ENCODE data around the gene SH2D3A. TPM values are rescaled to one million over a fixed set of nuclear protein-coding genes. Genes with fewer than 3 reads are reported as not detected.

SH2D3A gene
- total and polyA plus RNA-seq, 2 experiments from 2014 or later: 20.7 to 38.4 TPM

GRCh38 chr19:6712692-6713670 lies 54.3 kb downstream of the SH2D3A start:
- Histone ChIP-seq H2AFZ (no peak overlapping the region), H3K79me2 (replicated peaks; ENCODE audit: insufficient read depth) (no peaks in the 10 kb centered on the region), H3K4me2 (no peak overlapping the region), H3K36me3 (ENCODE audit: insufficient read depth) (no peaks in the 10 kb centered on the region), H4K20me1 (replicated peaks; ENCODE audit: insufficient read depth) (no peaks in the 10 kb centered on the region), H3K27me3 (ENCODE audit: insufficient read depth) (peaks cover 21% of the 10 kb centered on the region), H3K4me1 (ENCODE audit: insufficient read depth) (peaks cover 2% of the 10 kb centered on the region; the same call in 1 of the 2 replicates), H3K9me2 (ENCODE audit: insufficient read depth) (no peaks in the 10 kb centered on the region), H3F3A (replicated peaks; ENCODE audit: low read depth) (peaks cover 8% of the 10 kb centered on the region), H3K27ac (ENCODE audit: low read depth) (no peak overlapping the region), H3K4me3 (no peak overlapping the region)
- H3K27me3 Mint-ChIP-seq (ENCODE audit: insufficient read depth, low read depth, poor library complexity): peaks cover 20% of the 10 kb centered on the region
- no peak overlapping the region for H3K27ac Mint-ChIP-seq
- TF ChIP-seq, protein P1, sequence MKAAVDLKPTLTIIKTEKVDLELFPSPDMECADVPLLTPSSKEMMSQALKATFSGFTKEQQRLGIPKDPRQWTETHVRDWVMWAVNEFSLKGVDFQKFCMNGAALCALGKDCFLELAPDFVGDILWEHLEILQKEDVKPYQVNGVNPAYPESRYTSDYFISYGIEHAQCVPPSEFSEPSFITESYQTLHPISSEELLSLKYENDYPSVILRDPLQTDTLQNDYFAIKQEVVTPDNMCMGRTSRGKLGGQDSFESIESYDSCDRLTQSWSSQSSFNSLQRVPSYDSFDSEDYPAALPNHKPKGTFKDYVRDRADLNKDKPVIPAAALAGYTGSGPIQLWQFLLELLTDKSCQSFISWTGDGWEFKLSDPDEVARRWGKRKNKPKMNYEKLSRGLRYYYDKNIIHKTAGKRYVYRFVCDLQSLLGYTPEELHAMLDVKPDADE (IDR thresholded peaks at IDR 0.05): no peak
- no peak for TF ChIP-seq ZNF462 (CRISPR knock-in tag; IDR thresholded peaks at IDR 0.05)
- no peak for TF ChIP-seq CREB1 (CRISPR knock-in tag; IDR thresholded peaks at IDR 0.05; ENCODE audit: low read depth)
- TF ChIP-seq NANOG (IDR thresholded peaks at IDR 0.05; ENCODE audit: borderline replicate concordance): no peak
- TF ChIP-seq, protein P2, sequence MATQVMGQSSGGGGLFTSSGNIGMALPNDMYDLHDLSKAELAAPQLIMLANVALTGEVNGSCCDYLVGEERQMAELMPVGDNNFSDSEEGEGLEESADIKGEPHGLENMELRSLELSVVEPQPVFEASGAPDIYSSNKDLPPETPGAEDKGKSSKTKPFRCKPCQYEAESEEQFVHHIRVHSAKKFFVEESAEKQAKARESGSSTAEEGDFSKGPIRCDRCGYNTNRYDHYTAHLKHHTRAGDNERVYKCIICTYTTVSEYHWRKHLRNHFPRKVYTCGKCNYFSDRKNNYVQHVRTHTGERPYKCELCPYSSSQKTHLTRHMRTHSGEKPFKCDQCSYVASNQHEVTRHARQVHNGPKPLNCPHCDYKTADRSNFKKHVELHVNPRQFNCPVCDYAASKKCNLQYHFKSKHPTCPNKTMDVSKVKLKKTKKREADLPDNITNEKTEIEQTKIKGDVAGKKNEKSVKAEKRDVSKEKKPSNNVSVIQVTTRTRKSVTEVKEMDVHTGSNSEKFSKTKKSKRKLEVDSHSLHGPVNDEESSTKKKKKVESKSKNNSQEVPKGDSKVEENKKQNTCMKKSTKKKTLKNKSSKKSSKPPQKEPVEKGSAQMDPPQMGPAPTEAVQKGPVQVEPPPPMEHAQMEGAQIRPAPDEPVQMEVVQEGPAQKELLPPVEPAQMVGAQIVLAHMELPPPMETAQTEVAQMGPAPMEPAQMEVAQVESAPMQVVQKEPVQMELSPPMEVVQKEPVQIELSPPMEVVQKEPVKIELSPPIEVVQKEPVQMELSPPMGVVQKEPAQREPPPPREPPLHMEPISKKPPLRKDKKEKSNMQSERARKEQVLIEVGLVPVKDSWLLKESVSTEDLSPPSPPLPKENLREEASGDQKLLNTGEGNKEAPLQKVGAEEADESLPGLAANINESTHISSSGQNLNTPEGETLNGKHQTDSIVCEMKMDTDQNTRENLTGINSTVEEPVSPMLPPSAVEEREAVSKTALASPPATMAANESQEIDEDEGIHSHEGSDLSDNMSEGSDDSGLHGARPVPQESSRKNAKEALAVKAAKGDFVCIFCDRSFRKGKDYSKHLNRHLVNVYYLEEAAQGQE (IDR thresholded peaks at IDR 0.05; ENCODE audit: unreplicated experiment): no peak
- no peak for TF ChIP-seq ZNF331 (CRISPR knock-in tag; IDR thresholded peaks at IDR 0.05; ENCODE audit: low read depth)
- no peak for TF ChIP-seq EZH2 (IDR thresholded peaks at IDR 0.05; ENCODE audit: low read depth, unreplicated experiment)
- no peak for TF ChIP-seq POLR2AphosphoS5 (IDR thresholded peaks at IDR 0.05; ENCODE audit: low read depth)
- no peak for TF ChIP-seq STAT1 (IDR thresholded peaks at IDR 0.05; ENCODE audit: unreplicated experiment)
- no peak for TF ChIP-seq EZH2phosphoT487 (IDR thresholded peaks at IDR 0.05; ENCODE audit: unreplicated experiment)
- TF ChIP-seq, protein P3, sequence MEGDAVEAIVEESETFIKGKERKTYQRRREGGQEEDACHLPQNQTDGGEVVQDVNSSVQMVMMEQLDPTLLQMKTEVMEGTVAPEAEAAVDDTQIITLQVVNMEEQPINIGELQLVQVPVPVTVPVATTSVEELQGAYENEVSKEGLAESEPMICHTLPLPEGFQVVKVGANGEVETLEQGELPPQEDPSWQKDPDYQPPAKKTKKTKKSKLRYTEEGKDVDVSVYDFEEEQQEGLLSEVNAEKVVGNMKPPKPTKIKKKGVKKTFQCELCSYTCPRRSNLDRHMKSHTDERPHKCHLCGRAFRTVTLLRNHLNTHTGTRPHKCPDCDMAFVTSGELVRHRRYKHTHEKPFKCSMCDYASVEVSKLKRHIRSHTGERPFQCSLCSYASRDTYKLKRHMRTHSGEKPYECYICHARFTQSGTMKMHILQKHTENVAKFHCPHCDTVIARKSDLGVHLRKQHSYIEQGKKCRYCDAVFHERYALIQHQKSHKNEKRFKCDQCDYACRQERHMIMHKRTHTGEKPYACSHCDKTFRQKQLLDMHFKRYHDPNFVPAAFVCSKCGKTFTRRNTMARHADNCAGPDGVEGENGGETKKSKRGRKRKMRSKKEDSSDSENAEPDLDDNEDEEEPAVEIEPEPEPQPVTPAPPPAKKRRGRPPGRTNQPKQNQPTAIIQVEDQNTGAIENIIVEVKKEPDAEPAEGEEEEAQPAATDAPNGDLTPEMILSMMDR (conservative IDR thresholded peaks at IDR 0.05; ENCODE audit: low read depth in 2 of 2): no peak
- TF ChIP-seq JUNB (IDR thresholded peaks at IDR 0.05; ENCODE audit: unreplicated experiment): no peak
- TF ChIP-seq ZNF114 (CRISPR knock-in tag; IDR thresholded peaks at IDR 0.05): no peak
- H3K36me3 Mint-ChIP-seq (ENCODE audit: low read depth): peaks cover 41% of the 10 kb centered on the region
- no peak for DNase-seq (ENCODE audit: low spot score)
- peaks cover 88% of the 10 kb centered on the region for H3K9me3 Mint-ChIP-seq
- no peaks in the 10 kb centered on the region; the same call in 2 of the 3 replicates for H3K4me1 Mint-ChIP-seq
- ATAC-seq: no peak
- no peak overlapping the region for H3K4me3 Mint-ChIP-seq

Measured in GM23338 (cell line).